ENCODE measurements around the gene SLC2A11.
A peak's percentile ranks its signal among the peaks of the same experiment; 100 is the strongest.

SLC2A11 gene

DNA sequence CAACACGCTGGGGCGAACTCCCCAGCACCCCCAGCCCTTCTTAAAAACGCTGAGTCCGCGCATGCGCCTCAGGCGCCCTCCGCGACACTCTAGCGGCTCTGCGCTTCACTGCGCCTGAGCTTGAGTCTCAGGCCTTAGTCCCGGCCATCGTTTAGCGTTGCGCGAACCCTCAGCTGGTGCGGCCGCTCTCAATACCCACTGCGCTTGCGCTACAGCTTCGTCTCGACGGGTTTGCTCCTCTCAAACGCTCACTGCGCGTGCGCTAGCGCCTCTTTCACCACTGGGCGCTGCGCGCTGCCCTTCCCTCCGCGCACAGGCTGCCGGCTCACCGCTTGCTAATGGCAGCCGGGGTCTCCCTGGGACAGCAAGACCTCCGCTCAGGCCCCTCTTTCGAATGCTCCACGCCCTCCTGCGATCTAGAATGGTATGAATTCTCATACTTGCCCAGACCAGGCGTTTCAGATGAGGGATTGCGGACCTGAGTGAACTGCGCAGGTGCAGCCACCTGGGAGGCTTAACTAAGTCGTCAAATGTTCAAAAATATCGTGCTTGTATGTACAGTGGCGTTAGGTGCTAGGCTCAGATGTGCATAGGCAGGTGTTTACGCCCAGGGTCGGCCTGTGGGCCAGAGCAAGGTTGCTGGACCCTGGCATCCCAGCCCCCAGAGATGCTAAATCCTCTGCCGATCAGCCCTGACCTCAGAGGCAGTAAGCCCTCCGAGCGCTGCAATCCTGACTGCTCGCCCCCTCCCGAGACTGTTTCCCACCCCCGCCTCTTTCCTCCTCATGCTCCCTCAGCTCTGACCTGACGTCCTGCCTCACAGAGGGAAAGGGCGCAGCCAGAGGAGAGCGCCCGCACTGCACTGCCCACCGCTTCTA, at the start of gene SLC2A11:
TSS of gene SLC2A11 (plus strand) at position 270 of the 878 bp plus-strand sequence. CDS start at position 395, 125 bp downstream.
- DNase-seq: peak; percentile 81

GRCh38 chr22:23812378-23812777, 45.3 kb upstream of the SLC2A11 start:
- no peak for DNase-seq

GRCh38 chr22:23815541-23816155, 42.0 kb upstream of the SLC2A11 start:
- no peak for DNase-seq

DNA sequence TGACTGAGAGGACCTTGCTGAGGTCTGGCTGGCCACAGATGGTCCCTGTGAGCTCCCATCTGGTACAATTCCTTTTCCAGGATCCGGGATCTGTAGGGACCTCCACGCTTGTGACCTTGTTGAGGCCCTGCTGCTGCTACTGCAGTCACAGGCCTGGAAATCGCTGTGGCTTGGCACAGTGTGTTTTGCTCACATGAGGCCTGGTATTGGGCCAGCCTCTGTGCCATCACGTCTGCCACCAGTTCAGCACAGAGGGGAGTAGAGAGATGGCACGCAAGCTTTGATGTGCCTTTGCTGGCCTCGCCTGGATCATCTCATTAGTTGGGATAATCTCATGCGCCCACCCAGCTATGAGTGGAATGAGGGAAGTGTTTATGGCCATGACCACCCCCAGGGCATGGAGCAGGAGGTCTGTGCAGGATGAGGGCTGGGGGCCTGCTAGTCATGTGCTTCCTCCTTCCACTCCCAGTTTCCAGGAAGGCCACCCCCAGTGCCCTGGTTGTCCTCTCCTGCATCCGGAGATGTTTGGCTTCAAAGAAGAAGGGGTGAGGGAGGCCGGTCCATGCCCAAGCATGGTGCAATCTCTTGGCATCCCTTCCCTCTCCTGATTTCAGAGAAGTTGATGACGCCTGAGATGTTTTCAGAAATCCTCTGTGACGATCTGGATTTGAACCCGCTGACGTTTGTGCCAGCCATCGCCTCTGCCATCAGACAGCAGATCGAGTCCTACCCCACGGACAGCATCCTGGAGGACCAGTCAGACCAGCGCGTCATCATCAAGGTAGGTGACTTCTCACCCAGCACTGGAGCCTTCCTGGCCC, 41.3 kb upstream of the SLC2A11 start:
- no peak for DNase-seq

- DNase-seq: no peak
These were observed 40.5 kb upstream of the SLC2A11 start for GRCh38 chr22:23817146-23817545.

GRCh38 chr22:23818541-23818940, 39.1 kb upstream of the SLC2A11 start:
- DNase-seq: no peak

GRCh38 chr22:23820748-23821211, 36.9 kb upstream of the SLC2A11 start:
- no peak for DNase-seq

- no peak for DNase-seq
These were observed 35.5 kb upstream of the SLC2A11 start for GRCh38 chr22:23822101-23822671.

- no peak for DNase-seq
These were observed 34.3 kb upstream of the SLC2A11 start for GRCh38 chr22:23823331-23823791.

DNA sequence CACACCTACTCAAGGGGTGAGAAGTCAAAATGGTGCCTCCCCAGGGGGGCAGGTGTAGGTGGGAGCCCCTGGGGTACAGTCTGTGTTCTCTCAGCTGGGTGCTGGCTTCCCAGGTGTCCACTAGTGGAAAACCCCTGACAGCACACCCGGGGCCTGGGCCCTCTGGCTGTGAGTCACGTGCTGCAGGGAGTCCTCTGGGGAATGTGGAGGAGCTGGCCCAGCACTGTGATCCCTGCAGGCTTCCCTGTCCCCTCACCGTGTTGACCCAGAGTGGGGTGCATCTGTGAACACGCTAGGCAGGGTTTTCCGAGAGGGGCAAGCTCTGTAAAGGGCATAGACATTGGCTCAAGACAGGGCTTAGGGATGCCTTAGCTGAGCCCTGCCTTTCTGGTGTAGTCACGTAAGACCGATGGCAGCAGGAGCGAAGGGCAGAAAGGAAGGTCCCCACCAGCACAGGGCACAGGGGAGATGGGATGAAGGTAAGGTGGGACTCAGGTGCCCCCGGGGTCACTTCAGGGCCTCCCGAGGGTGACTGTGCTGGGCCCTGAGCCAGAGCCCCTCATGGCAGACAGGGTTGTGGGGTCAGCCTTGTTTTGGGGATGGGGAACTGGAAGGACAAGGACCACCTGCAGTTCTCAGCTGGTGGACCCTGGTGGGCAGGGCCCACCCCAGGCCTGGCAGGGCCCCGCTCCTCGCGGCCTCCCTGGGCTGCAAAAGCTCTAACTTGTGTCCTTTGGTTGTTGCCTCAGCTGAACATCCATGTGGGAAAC, 33.0 kb upstream of the SLC2A11 start:
- DNase-seq: no peak

DNA sequence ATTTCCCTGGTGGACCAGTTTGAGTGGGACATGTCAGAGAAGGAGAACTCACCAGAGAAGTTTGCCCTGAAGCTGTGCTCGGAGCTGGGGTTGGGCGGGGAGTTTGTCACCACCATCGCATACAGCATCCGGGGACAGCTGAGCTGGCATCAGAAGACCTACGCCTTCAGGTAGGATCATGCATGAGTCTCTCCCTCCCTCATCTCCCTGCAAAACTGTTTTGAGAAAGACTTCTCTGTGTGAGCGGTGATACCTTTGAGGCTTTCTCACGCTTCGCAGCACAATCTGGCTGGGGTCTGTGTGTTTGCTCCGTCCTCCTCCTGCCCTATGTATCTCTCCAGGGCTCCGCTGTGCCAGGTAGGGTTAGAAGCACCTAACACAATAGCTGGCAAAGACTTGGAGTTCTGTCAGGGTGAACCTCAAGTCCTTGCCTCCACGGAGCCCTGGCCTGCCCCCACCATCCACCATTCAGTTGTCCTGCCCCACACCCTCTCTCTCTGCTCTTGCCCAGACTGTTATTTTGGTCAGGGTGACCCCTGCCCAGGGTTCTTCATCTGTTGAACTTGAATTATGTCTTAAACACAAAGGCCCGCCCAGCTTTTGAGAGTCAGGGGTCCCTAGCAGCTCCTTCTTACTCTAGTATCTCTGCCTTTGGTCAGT, 32.3 kb upstream of the SLC2A11 start:
- no peak for DNase-seq

DNA sequence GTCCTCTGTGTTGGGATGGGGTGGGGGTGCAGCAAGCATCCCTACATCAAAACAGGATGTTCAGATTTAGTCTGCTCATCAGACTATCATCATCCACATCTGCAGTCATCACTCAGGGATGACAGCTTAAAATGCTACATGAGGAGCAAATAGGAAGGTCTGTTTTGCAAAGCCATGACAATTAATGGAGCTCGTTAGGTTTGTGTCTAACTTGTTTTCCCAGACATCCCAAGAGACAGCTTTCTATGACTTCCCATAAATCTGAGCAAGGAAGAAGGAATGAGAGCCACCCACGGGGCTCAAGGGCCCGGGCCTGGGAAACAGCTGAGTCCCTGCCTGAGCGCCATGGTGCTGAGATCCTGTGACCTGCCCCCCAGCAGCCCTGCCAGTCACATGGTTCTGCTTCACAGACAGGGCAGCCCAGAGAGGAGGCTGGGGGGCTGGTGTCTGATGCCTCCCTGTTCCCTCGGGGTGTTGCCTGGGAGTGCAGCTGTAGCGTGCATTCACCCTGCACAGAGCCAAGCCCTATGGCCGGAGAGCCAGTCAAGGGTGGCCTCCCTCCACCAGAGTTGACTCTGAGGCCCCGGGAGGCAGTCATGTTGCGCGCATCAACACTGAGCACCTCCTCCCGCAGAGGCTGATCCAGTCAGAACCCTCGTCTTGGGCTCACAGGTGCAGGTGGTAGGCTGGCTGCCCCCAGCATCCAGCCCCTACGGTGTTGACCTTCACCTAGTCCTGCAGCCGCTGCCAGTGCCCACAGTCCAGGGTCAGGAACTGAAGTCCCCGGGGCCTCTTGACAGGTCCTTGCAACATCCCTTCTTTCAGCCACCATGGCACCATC, 30.9 kb upstream of the SLC2A11 start:
- DNase-seq: no peak

GRCh38 chr22:23827351-23827995, 30.2 kb upstream of the SLC2A11 start:
- DNase-seq: no peak

DNA sequence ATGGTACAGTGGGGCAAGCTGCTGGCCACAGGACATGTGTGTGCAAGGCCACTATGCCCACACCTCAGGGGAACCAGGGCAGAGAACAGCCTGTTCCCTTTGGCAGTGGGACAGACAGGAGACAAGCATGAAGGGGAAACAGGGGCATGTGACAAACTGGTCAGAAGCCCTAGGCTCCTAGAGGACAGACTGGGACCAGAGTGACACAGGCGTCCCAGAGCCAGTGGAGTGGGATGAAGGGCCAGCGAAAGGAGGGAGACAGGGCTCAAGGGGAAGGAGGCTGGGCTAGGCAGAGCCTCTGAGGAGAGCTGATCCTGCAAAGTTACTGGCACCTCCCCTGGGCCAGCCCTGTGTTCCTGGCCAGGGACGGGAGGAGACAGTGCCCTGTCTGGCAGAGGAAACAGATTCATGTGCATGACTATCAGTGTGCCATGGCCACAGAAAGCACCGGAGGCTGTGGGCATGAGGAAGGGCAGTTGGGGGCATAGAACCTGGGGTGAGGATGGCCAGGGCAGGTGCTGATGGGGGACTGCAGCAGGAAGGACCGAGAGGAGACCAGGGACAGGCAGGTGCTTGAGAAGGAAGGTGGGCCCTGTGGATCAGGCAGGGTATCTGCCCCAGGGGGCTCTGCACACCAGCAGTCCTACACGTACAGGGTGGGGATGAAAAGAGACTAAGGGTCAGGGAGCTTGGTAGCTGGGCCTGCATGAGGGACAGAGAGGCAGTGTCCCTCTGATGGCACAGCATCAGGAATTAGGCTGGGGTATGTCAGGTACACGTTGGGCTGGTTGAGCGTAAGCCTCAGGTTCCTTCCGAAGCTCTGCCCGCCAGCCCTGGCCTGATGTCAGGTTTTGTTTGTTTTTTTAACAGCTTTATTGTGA, 28.6 kb upstream of the SLC2A11 start:
- no peak for DNase-seq

DNA sequence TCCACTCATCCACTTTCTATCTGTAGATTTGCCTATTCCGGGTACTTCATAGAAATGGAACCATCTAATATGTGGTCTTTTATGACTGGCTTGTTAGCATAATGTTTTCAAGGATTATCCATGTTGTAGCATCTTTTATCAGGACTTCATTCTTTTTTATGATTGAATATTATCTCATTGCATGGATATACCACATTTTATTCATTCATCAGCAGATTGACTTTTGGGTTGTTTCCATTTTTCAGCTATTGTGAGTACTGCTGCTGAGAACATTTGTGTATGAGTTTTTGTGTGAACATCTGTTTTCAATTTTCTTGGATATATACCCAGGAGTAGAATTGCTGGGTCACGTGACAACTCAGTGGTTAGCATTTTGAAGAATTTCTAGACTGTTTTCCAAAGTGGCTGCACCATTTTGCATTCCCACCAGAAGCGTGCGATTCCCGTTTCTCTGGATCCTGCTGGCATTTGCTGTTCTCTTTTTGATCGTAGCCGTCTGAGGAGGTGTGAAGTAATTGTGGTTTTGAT, 27.8 kb upstream of the SLC2A11 start:
- DNase-seq: no peak

- no peak for DNase-seq
These were observed 26.4 kb upstream of the SLC2A11 start for GRCh38 chr22:23831261-23831660.

DNA sequence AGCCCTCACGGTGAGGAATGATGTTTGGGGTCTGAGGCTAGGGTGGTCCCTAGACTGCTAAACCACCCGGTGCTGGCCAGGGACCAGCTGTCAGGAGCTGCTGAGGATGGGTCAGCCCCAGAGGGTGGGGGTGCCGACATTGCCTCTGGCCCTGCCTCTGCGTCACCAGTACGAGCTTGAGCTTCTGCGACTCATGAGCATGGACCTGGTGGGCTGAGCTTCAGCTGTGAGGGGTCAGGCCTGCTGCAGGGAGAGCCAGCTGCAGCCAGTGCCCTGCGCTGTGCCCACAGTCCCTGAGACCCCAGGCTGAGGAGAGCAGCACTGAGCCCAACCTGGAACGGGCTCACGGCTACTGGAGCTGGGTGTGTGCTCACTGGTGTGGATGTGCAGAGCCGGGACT, 25.9 kb upstream of the SLC2A11 start:
- DNase-seq: no peak

- no peak for DNase-seq
These were observed 25.3 kb upstream of the SLC2A11 start for GRCh38 chr22:23832226-23833016.
